Brain pericyte (primary cell): Measurements from ENCODE around the gene HGS.

ENCODE experiments used
- DNase-seq: peaks from one replicate; pipeline ENCODE4 v3.0.0-alpha.2; 2012; ENCODE audit warnings: low read depth, low spot score

The HGS gene

GRCh38 chr17:81703747-81704654, 20.2 kb downstream of the HGS start:
- no peak for DNase-seq

GRCh38 chr17:81705518-81706231, 21.9 kb downstream of the HGS start:
- no peak for DNase-seq

GRCh38 chr17:81706232-81706611, 22.4 kb downstream of the HGS start:
- no peak for DNase-seq

DNA sequence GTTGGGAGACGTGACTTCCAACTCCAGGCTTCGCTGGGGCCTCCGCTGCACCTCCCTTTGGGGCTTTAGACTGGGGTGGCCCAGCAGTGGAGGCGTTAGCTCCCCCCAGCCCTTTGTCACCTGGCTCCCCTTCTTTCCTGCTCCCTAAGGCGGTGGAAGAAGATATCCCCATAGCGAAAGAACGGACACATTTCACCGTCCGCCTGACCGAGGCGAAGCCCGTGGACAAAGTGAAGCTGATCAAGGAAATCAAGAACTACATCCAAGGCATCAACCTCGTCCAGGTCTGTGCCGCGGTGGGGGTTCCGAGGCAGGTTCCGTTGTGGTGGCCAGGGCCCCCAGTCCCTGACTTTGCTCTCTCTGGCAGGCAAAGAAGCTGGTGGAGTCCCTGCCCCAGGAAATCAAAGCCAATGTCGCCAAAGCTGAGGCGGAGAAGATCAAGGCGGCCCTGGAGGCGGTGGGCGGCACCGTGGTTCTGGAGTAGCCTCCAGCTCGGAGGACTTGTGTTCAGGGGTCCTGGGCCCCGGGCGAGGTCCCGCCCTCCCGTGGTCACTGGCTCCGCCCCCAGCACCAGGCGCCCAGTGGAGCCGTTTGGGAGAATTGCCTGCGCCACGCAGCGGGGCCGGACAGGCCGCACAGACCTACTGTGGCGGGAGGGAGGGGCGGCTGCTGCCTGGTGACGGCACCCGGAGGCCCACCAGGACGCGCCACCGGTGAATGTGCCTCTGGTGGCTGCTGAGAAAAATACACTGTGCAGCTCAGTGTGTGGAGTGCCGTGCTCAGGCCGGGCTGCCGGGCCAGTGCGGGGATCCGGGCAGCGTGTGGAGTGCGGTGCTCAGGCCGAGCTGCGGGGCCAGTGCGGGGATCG, 23.2 kb downstream of the HGS start:
- DNase-seq: no peak

GRCh38 chr17:81707725-81708646, 24.2 kb downstream of the HGS start:
- no peak for DNase-seq

GRCh38 chr17:81708739-81709185, 25.0 kb downstream of the HGS start:
- DNase-seq: no peak

- no peak for DNase-seq
These were observed 26.9 kb downstream of the HGS start for GRCh38 chr17:81710514-81711308.

- no peak for DNase-seq
These were observed 28.1 kb downstream of the HGS start, which contains the start of gene SLC25A10 for GRCh38 chr17:81711814-81712467. SLC25A10 (plus strand) TSS chr17:81712284; CDS start chr17:81712427, 143 bp downstream.

GRCh38 chr17:81712468-81713003, 28.7 kb downstream of the HGS start:
- no peak for DNase-seq

DNA sequence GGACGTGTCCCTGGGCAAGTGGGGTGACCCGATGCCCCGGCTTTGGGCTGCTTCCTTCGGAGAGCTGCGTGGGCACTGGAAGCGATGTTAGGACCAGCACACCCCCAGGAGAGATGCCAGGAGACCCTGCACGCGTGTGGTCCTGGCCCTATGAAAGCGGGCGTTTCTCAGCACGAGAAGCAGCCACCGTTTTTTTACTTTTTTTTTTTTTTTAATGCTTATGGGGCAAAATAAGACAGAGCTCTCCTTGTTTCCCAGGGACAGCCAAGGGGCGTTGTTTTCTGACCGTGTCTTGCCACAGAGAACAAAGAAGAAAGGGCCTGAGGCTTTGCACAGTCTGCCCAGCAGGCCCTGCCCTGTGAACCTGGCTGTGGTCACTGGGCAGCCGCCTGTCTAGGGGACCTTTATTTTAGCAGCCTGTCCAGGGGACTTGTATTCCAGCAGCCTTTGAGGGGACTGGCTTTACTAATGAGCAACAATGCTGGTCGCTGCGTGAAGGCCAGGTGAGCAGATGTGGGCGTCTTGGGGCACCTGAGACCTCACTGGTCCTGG, 29.3 kb downstream of the HGS start:
- DNase-seq: no peak

DNA sequence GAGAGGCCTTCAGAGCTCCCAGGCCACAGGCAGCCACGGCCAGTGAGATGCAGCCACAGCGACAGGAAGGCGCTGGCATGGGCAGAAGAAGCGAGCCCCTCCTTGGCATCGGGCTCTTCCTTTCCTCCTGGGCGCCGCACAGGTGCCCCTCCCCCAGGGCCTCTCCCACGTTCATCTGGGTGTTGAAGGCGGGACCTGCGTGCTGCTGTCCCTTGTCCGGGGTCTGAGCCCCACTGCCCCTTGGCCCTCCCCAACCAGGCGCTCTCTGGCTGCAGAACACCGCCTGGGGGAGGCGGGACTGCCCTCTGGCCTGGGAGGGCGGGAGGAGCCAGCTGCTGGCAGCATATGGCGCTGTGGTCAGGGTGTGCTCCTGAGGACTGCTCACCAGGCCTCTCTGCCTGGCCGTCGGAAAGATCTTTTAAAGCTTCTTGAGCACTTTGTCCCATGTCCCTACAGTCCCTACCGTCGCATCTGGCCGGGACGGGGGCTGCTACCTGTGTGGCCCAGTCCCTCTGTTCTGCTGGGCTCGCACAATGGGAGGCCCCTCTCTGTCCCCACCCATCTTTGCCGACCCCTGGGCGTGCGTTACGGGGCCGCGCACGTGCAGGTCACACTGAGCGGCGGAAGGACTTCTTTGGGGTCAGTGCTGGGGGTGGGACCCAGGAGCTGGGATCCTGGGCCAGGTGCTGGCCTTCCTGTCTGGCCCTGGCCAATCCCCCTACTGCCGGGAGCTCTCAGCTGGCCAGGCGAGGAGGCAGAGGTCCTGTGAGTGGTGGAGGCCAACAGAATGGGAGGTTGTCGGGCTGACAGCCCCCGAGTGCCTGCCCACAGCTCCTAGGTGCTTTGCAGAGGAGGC, 30.0 kb downstream of the HGS start:
- no peak for DNase-seq

GRCh38 chr17:81714412-81715106, 30.7 kb downstream of the HGS start:
- no peak for DNase-seq

- no peak for DNase-seq
These were observed 31.5 kb downstream of the HGS start for GRCh38 chr17:81715107-81715871.

DNA sequence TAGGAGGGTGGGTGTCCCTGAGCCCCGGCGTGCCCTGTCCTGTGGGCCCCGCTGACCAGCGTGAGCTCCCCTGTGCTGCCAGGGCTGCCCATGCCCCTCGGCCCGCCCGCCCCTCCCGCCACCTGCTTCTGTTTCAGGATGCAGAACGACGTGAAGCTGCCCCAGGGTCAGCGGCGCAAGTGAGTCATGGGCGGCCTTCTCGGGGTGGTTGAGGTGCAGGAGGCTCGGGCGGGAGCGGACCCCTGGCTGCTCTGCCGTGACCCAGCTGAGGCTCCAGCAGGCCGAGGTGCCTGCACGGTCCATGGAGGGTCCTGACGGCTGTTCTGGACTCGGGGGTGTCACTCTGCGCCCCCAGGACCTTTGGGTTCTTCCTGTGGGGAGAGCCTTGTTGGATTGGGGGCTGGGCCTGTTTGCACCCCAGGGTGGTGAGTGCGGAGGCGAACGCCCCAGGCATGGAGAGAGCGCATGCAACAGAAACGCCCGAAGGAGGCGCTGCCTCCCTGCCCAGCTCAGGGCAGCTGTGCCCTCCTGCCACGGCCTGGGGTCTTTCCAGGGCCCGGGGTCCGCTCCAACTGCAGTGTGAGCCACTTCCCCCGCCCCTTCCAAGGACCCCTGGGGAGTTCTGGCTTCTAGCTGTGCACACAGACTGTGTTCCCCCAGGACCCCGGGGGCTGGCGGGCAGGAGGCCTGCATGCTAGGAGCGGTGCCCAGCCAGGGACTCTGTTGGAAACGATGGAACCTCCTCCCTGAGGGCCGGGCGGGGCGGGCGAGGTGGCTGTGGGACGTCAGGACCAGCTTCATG, 32.3 kb downstream of the HGS start:
- no peak for DNase-seq

GRCh38 chr17:81716674-81716996, 32.8 kb downstream of the HGS start:
- DNase-seq: no peak
